SK-N-SH (cell line): ENCODE results near the gene ST7.

Experiments
- EP300 ChIP-seq, 2 experiments: IDR thresholded peaks; 2 replicates each; pipeline versions ENCODE4 v1.4.0 to v1.6.1; 2012; ENCODE audit warnings: borderline replicate concordance in 1 of 2, low read depth in 1 of 2, low read length in 1 of 2
- EZH2phosphoT487 ChIP-seq: fragments of 200-600 bp; sonication (generic); IDR thresholded peaks from 2 replicates; pipeline ENCODE4 v1.6.1; 2017; ENCODE audit warnings: low read depth, mixed run types, mild to moderate bottlenecking, antibody characterized with exemption, moderate library complexity, borderline replicate concordance
- FOXJ3 ChIP-seq: sonication (generic); formaldehyde crosslinking; IDR thresholded peaks from 2 replicates; pipeline ENCODE4 v1.5.1; 2020; ENCODE audit warnings: mild to moderate bottlenecking, missing genetic modification reagents
- NFIC ChIP-seq: IDR thresholded peaks from 2 replicates; pipeline ENCODE4 v1.4.0; 2012; ENCODE audit warnings: borderline replicate concordance
- POLR2AphosphoS5 ChIP-seq: IDR thresholded peaks from 2 replicates; pipeline ENCODE4 v1.6.1; 2012; ENCODE audit warnings: low read depth, low read length
- RAD21 ChIP-seq: IDR thresholded peaks from 2 replicates; pipeline ENCODE4 v1.6.1; 2012; ENCODE audit warnings: mild to moderate bottlenecking, low read length
- RCOR1 ChIP-seq: fragments of 150-350 bp; IDR thresholded peaks from 2 replicates; pipeline ENCODE4 v1.6.1; 2017; ENCODE audit warnings: antibody characterized with exemption, low read length
- RFX5 ChIP-seq: IDR thresholded peaks from 2 replicates; pipeline ENCODE4 v1.6.1; 2012; ENCODE audit warnings: mild to moderate bottlenecking, improper control_type of control experiment, low read length
- YY1 ChIP-seq: IDR thresholded peaks from 2 replicates; pipeline ENCODE4 v1.4.0; 2012; ENCODE audit warnings: low read depth, mild to moderate bottlenecking
- TF ChIP-seq, protein P1 (sequence below): fragments of 200-600 bp; sonication (generic); IDR thresholded peaks from 2 replicates; pipeline ENCODE4 v1.6.1; 2017; ENCODE audit warnings: antibody characterized with exemption, mild to moderate bottlenecking, moderate library complexity
- TF ChIP-seq, protein P2 (sequence below): IDR thresholded peaks from 2 replicates; pipeline ENCODE4 v1.6.1; 2012; ENCODE audit warnings: mild to moderate bottlenecking, low read depth, low read length, moderate library complexity
- TF ChIP-seq, protein P3 (sequence below): IDR thresholded peaks from 2 replicates; pipeline ENCODE4 v1.4.0; 2012; ENCODE audit warnings: low read depth, borderline replicate concordance
- TF ChIP-seq, protein P4 (sequence below): fragments of 150-350 bp; IDR thresholded peaks from 2 replicates; pipeline ENCODE4 v1.6.1; 2017; ENCODE audit warnings: antibody characterized with exemption, low read length, low read depth, borderline replicate concordance
- TF ChIP-seq, protein P5 (sequence below): IDR thresholded peaks from 2 replicates; pipeline ENCODE4 v1.4.0; 2012; ENCODE audit warnings: low read depth

DNA sequence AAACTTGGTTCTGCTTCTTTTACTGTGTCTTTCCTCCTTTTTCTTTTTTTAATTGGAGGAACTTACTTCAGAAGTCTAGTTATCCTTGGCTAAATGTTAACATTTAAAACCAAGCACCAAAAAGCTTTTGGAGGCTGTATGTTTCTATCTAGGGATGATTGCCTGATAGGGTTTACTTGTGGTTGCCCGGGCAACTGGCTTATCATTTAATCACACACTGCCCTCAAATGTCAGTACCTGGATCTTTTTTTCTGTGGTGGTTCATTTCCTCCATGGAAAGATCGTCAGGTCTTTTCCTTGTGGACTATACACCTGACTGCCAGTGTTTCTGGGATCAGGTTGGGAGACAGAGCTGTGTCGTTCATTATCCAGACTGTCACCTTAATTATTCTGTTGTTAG, 196.4 kb downstream of the ST7 start:
- TF ChIP-seq POLR2AphosphoS5 (no peak), RFX5 (no peak), EP300 (IDR thresholded peaks at IDR 0.05; ENCODE audit: borderline replicate concordance in 1 of 2, low read depth in 1 of 2, low read length in 1 of 2) (no peak), RAD21 (no peak), RCOR1 (no peak), NFIC (no peak), YY1 (no peak), EZH2phosphoT487 (no peak), FOXJ3 (CRISPR knock-in tag) (no peak)
- TF ChIP-seq, protein P1, sequence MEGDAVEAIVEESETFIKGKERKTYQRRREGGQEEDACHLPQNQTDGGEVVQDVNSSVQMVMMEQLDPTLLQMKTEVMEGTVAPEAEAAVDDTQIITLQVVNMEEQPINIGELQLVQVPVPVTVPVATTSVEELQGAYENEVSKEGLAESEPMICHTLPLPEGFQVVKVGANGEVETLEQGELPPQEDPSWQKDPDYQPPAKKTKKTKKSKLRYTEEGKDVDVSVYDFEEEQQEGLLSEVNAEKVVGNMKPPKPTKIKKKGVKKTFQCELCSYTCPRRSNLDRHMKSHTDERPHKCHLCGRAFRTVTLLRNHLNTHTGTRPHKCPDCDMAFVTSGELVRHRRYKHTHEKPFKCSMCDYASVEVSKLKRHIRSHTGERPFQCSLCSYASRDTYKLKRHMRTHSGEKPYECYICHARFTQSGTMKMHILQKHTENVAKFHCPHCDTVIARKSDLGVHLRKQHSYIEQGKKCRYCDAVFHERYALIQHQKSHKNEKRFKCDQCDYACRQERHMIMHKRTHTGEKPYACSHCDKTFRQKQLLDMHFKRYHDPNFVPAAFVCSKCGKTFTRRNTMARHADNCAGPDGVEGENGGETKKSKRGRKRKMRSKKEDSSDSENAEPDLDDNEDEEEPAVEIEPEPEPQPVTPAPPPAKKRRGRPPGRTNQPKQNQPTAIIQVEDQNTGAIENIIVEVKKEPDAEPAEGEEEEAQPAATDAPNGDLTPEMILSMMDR: no peak
- TF ChIP-seq, protein P2, sequence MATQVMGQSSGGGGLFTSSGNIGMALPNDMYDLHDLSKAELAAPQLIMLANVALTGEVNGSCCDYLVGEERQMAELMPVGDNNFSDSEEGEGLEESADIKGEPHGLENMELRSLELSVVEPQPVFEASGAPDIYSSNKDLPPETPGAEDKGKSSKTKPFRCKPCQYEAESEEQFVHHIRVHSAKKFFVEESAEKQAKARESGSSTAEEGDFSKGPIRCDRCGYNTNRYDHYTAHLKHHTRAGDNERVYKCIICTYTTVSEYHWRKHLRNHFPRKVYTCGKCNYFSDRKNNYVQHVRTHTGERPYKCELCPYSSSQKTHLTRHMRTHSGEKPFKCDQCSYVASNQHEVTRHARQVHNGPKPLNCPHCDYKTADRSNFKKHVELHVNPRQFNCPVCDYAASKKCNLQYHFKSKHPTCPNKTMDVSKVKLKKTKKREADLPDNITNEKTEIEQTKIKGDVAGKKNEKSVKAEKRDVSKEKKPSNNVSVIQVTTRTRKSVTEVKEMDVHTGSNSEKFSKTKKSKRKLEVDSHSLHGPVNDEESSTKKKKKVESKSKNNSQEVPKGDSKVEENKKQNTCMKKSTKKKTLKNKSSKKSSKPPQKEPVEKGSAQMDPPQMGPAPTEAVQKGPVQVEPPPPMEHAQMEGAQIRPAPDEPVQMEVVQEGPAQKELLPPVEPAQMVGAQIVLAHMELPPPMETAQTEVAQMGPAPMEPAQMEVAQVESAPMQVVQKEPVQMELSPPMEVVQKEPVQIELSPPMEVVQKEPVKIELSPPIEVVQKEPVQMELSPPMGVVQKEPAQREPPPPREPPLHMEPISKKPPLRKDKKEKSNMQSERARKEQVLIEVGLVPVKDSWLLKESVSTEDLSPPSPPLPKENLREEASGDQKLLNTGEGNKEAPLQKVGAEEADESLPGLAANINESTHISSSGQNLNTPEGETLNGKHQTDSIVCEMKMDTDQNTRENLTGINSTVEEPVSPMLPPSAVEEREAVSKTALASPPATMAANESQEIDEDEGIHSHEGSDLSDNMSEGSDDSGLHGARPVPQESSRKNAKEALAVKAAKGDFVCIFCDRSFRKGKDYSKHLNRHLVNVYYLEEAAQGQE: no peak
- TF ChIP-seq, protein P3, sequence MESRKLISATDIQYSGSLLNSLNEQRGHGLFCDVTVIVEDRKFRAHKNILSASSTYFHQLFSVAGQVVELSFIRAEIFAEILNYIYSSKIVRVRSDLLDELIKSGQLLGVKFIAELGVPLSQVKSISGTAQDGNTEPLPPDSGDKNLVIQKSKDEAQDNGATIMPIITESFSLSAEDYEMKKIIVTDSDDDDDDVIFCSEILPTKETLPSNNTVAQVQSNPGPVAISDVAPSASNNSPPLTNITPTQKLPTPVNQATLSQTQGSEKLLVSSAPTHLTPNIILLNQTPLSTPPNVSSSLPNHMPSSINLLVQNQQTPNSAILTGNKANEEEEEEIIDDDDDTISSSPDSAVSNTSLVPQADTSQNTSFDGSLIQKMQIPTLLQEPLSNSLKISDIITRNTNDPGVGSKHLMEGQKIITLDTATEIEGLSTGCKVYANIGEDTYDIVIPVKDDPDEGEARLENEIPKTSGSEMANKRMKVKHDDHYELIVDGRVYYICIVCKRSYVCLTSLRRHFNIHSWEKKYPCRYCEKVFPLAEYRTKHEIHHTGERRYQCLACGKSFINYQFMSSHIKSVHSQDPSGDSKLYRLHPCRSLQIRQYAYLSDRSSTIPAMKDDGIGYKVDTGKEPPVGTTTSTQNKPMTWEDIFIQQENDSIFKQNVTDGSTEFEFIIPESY: no peak
- TF ChIP-seq, protein P4, sequence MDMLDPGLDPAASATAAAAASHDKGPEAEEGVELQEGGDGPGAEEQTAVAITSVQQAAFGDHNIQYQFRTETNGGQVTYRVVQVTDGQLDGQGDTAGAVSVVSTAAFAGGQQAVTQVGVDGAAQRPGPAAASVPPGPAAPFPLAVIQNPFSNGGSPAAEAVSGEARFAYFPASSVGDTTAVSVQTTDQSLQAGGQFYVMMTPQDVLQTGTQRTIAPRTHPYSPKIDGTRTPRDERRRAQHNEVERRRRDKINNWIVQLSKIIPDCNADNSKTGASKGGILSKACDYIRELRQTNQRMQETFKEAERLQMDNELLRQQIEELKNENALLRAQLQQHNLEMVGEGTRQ: no peak
- TF ChIP-seq, protein P5, sequence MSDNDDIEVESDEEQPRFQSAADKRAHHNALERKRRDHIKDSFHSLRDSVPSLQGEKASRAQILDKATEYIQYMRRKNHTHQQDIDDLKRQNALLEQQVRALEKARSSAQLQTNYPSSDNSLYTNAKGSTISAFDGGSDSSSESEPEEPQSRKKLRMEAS: no peak
